CD14-positive monocyte (primary cell): ENCODE results near the gene SNHG17. TPM values are rescaled to one million over a fixed set of nuclear protein-coding genes. Genes with fewer than 3 reads are reported as not detected.
"Not testable (repeated sequence)": the region's sequence is repeated elsewhere in the genome, so short reads cannot be mapped to it uniquely, and the experiment has no call there.

ENCODE experiments used
- DNase-seq, 3 donors: peaks; one replicate each; pipeline ENCODE4 v3.0.0-alpha.2; 2011 to 2022
- H2AFZ ChIP-seq: 2 replicates; pipeline ENCODE4 v1.6.0; 2012; ENCODE audit warnings: mild to moderate bottlenecking, low read depth, low read length, inconsistent platforms; ENCODE audit not compliant: insufficient read depth, poor library complexity, severe bottlenecking
- H3K27ac ChIP-seq, 2 donors: 1 replicate in 1 of 2; 2 replicates in 1 of 2; pipeline ENCODE4 v1.5.1; 2012 to 2013; ENCODE audit warnings: low read length in 2 of 2, control low read depth in 1 of 2, inconsistent platforms in 1 of 2, low read depth in 1 of 2, mild to moderate bottlenecking in 1 of 2
- H3K27me3 ChIP-seq, 2 donors: one replicate each; pipeline versions ENCODE4 v1.6.0 to v1.6.1; 2011 to 2013; ENCODE audit warnings: low read length in 2 of 2; ENCODE audit not compliant: control insufficient read depth in 2 of 2, insufficient read depth in 2 of 2
- H3K36me3 ChIP-seq, 2 donors: replicated peaks in 1 of 2; 1 replicate in 1 of 2; 2 replicates in 1 of 2; pipeline versions ENCODE4 v1.5.1 to v1.6.1; 2012 to 2013; ENCODE audit warnings: low read length in 2 of 2, control low read depth in 1 of 2, inconsistent platforms in 1 of 2, mild to moderate bottlenecking in 1 of 2; ENCODE audit not compliant: insufficient read depth in 2 of 2, control insufficient read depth in 1 of 2
- H3K4me1 ChIP-seq, 2 donors: 1 replicate in 1 of 2; 2 replicates in 1 of 2; pipeline versions ENCODE4 v1.5.1 to v1.6.1; 2012 to 2013; ENCODE audit warnings: low read length in 2 of 2, control low read depth in 1 of 2, inconsistent platforms in 1 of 2, mild to moderate bottlenecking in 1 of 2, moderate library complexity in 1 of 2; ENCODE audit not compliant: insufficient read depth in 2 of 2, control insufficient read depth in 1 of 2
- H3K4me2 ChIP-seq: replicated peaks from 2 replicates; pipeline ENCODE3; 2012; ENCODE audit warnings: low read length, moderate library complexity, mild to moderate bottlenecking; ENCODE audit not compliant: poor library complexity, severe bottlenecking; ENCODE audit errors: extremely low read depth
- H3K4me3 ChIP-seq, 3 experiments: fragments of 200-600 bp in 1 of 3; sonication (generic) in 1 of 3; replicated peaks in 1 of 3; 1 replicate in 2 of 3; 2 replicates in 1 of 3; pipeline ENCODE4 v1.5.1; 2011 to 2013; ENCODE audit warnings: low read length in 3 of 3, mild to moderate bottlenecking in 3 of 3, control low read depth in 2 of 3, low read depth in 2 of 3, inconsistent platforms in 1 of 3, moderate library complexity in 1 of 3
- H3K79me2 ChIP-seq: 2 replicates; pipeline ENCODE4 v1.6.0; 2012; ENCODE audit warnings: mild to moderate bottlenecking, control low read depth, inconsistent platforms, low read length, moderate library complexity; ENCODE audit not compliant: insufficient read depth
- H3K9ac ChIP-seq: 2 replicates; pipeline ENCODE4 v1.6.0; 2017; ENCODE audit warnings: low read length, mild to moderate bottlenecking; ENCODE audit not compliant: insufficient read depth, poor library complexity, severe bottlenecking
- H3K9me3 ChIP-seq, 2 donors: replicated peaks in 1 of 2; 1 replicate in 1 of 2; 2 replicates in 1 of 2; pipeline versions ENCODE4 v1.5.1 to v1.6.1; 2012 to 2013; ENCODE audit warnings: low read length in 2 of 2, control low read depth in 1 of 2; ENCODE audit not compliant: control insufficient read depth in 1 of 2, insufficient read depth in 1 of 2
- H4K20me1 ChIP-seq: 2 replicates; pipeline ENCODE4 v1.6.0; 2012; ENCODE audit warnings: mild to moderate bottlenecking, low read length, control low read depth, moderate library complexity; ENCODE audit not compliant: insufficient read depth
- H3K27ac Mint-ChIP-seq, 7 donors: one replicate each; pipeline ENCODE4 v1.8.0; 2020; ENCODE audit warnings: mild to moderate bottlenecking in 7 of 7, mixed read lengths in 7 of 7, moderate library complexity in 6 of 7, inconsistent platforms in 2 of 7
- H3K27me3 Mint-ChIP-seq, 3 donors: one replicate each; pipeline ENCODE4 v1.8.0; 2021 to 2022; ENCODE audit warnings: low read depth in 3 of 3, mild to moderate bottlenecking in 3 of 3, mixed read lengths in 3 of 3, moderate library complexity in 3 of 3, inconsistent platforms in 1 of 3
- H3K36me3 Mint-ChIP-seq, 2 donors: one replicate each; pipeline ENCODE4 v1.8.0; 2020; ENCODE audit warnings: mixed read lengths in 2 of 2, inconsistent platforms in 1 of 2, mild to moderate bottlenecking in 1 of 2
- H3K4me1 Mint-ChIP-seq: one replicate; pipeline ENCODE4 v1.8.0; 2020; ENCODE audit warnings: mild to moderate bottlenecking, mixed read lengths
- H3K4me3 Mint-ChIP-seq, 2 donors: one replicate each; pipeline ENCODE4 v1.8.0; 2020; ENCODE audit warnings: mild to moderate bottlenecking in 2 of 2, mixed read lengths in 2 of 2, moderate library complexity in 1 of 2
- H3K9me3 Mint-ChIP-seq, 7 donors: one replicate each; pipeline ENCODE4 v1.8.0; 2020 to 2022; ENCODE audit warnings: mixed read lengths in 7 of 7, mild to moderate bottlenecking in 6 of 7, moderate library complexity in 6 of 7, inconsistent platforms in 2 of 7
- CTCF ChIP-seq: fragments of 200-600 bp; IDR thresholded peaks from one replicate; pipeline ENCODE4 v1.8.0; 2022; ENCODE audit warnings: antibody characterized with exemption, mild to moderate bottlenecking
- WGBS: methylation state at CpG from one replicate; pipeline ENCODE4 v1.1.5; 2013; ENCODE audit warnings: missing lambda C conversion rate; ENCODE audit not compliant: insufficient coverage; 5-methylcytosine and 5-hydroxymethylcytosine counted together
- intact Hi-C, 2 donors: fragments of 100-400 bp; cut with micrococcal nuclease; formaldehyde crosslinking; loops; one replicate each; pipeline versions ENCODE4 v1.15.0 to v1.15.1; 2023
- polyA plus RNA-seq, 3 donors: library from polyadenylated mRNA; depleted of rRNA in 1 of 3; unstranded in 2 of 3; stranded (reverse) in 1 of 3; fragments of 300-500 nt in 2 of 3; fragments of >200 nt in 1 of 3; fragmentation: Illumina TruSeq in 2 of 3; gene quantifications; 1 replicate in 2 of 3; 2 replicates in 1 of 3; pipeline ENCODE4 v1.2.3, GENCODE V29; 2012 to 2021

Gene SNHG17
- polyA plus RNA-seq, 3 donors = 10.1 to 32.4 (median 29.2) TPM

GRCh38 chr20:38412877-38413577 lies 22.1 kb downstream of the SNHG17 start:
- no peak overlapping the region for H3K4me2 ChIP-seq
- no peaks in the 10 kb centered on the region for H3K27me3 ChIP-seq
- H3K36me3 ChIP-seq = peaks cover 20 to 70% of the 10 kb centered on the region in 2 donors
- no peaks in the 10 kb centered on the region for H3K79me2 ChIP-seq
- H4K20me1 ChIP-seq = no peaks in the 10 kb centered on the region
- Mint-ChIP-seq H3K4me3 (no peak overlapping the region), H3K27me3 (peaks cover 0 to 3% (median 0%) of the 10 kb centered on the region in 3 donors), H3K9me3 (peaks cover 0 to 4% (median 2%) of the 10 kb centered on the region in 7 donors), H3K27ac (no peak overlapping the region), H3K36me3 (peaks cover 41 to 66% of the 10 kb centered on the region in 2 donors), H3K4me1 (no peaks in the 10 kb centered on the region)
- no peak for DNase-seq
- H3K27ac ChIP-seq = no peak overlapping the region
- H3K4me1 ChIP-seq = no peaks in the 10 kb centered on the region
- intact Hi-C loops = loop anchor here in 1 of 2 donors (10.0 kb wide), 1 partner anchor 178 kb away; no protein-coding TSS in a partner anchor
- H3K9ac ChIP-seq = no peak overlapping the region
- H3K9me3 ChIP-seq = no peaks in the 10 kb centered on the region
- 98% methylated on average over 5 of the region's 9 CpGs for WGBS
- H3K4me3 ChIP-seq = no peak overlapping the region
- no peak for TF ChIP-seq CTCF
- H2AFZ ChIP-seq = no peak overlapping the region

- not testable (repeated sequence) for H2AFZ ChIP-seq, H3K4me3 Mint-ChIP-seq, H3K9me3 ChIP-seq, DNase-seq, H3K4me1 Mint-ChIP-seq, H3K27ac ChIP-seq, H3K27me3 ChIP-seq, H3K27me3 Mint-ChIP-seq, H4K20me1 ChIP-seq, H3K79me2 ChIP-seq, H3K9ac ChIP-seq, H3K9me3 Mint-ChIP-seq, H3K27ac Mint-ChIP-seq, H3K4me2 ChIP-seq, H3K4me3 ChIP-seq, H3K4me1 ChIP-seq
- intact Hi-C loops = loop anchor here in 1 of 2 donors (2.0 to 5.0 kb wide), 2 partner anchors 176 to 351 kb away; no protein-coding TSS in a partner anchor
- H3K36me3 Mint-ChIP-seq = peaks cover 8 to 23% of the 10 kb centered on the region in 2 donors
- peaks cover 3 to 25% of the 10 kb centered on the region in 2 donors for H3K36me3 ChIP-seq
- WGBS = 100% methylated on average over 2 of the region's 9 CpGs
These were observed 27.3 kb downstream of the SNHG17 start for GRCh38 chr20:38407822-38408221.
